Activated CD8-positive, alpha-beta T cell treated with anti-CD3 and anti-CD28 coated beads for 36 hours (primary cell): ENCODE results near the gene SRXN1. TPM values are rescaled to one million over a fixed set of nuclear protein-coding genes. Genes with fewer than 3 reads are reported as not detected.

Experiments
- ATAC-seq: fragments of 200-7000 bp; cut with Tn5 transposase; one replicate; pipeline ENCODE4 v1.10.0; 2021; ENCODE audit warnings: mild to moderate bottlenecking, moderate library complexity
- CTCF ChIA-PET: fragments of 350-600 bp; sonication (Branson Sonifier 250); formaldehyde crosslinking; loops from one replicate; lab custom pipeline; 2021; ENCODE audit warnings: antibody characterized with exemption; lab: Charles Lee
- POLR2A ChIA-PET: fragments of 350-600 bp; sonication (Branson Sonifier 250); formaldehyde crosslinking; loops from one replicate; lab custom pipeline; 2021; ENCODE audit warnings: antibody characterized with exemption; lab: Charles Lee
- DNase-seq: peaks from one replicate; pipeline ENCODE4 v3.0.0-alpha.2; 2020
- H3K27ac Mint-ChIP-seq: one replicate; pipeline ENCODE4 v1.8.0; 2021; ENCODE audit warnings: mild to moderate bottlenecking, mixed read lengths
- H3K27me3 Mint-ChIP-seq: one replicate; pipeline ENCODE4 v1.8.0; 2021; ENCODE audit warnings: mixed read lengths
- H3K36me3 Mint-ChIP-seq: one replicate; pipeline ENCODE4 v1.8.0; 2021; ENCODE audit warnings: low read depth, mixed read lengths
- H3K4me1 Mint-ChIP-seq: one replicate; pipeline ENCODE4 v1.8.0; 2021; ENCODE audit warnings: low read depth, mixed read lengths
- H3K4me3 Mint-ChIP-seq: one replicate; pipeline ENCODE4 v1.8.0; 2021; ENCODE audit warnings: mild to moderate bottlenecking, moderate library complexity, mixed read lengths
- H3K9me3 Mint-ChIP-seq: one replicate; pipeline ENCODE4 v1.8.0; 2021; ENCODE audit warnings: mixed read lengths
- intact Hi-C: fragments of 100-400 bp; cut with micrococcal nuclease; formaldehyde crosslinking; loops from one replicate; pipeline ENCODE4 v1.10.0; 2022
- total RNA-seq, 2 experiments: library from RNA; stranded (reverse); gene quantifications; one replicate each; pipeline ENCODE4 v1.2.3, GENCODE V29; 2021
- TF ChIP-seq, protein P1 (sequence below): fragments of 200-600 bp; IDR thresholded peaks from one replicate; pipeline ENCODE4 v1.8.0; 2022; ENCODE audit warnings: antibody characterized with exemption, mild to moderate bottlenecking

The SRXN1 gene
- 1 to 10 TPM; 9.4 to 9.8 TPM for total RNA-seq

DNA sequence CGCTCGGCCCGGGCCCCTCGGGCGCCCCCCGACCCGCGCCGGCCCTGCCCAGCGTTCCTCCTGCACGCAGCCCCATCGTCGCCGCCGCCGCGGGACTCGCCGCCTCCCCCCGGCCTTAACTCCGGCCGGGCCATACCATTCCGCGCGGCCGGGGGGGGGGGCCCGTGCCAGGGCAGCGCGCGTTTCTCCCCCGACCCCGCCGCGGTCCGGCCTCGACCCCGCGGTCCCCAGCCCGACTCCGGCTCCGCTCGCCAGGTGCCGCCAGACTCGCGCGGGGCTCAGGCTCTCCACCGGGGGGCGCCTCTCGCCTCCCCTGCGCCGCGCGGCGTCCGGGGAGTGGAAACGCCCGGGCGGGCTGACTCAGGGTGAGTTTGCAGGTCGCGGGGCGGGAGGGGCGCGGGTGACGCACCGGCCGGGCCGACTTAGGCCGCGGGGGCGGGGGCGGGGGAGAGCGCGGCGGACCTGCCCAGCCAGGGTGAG lies at the start of gene SRXN1:
TSS of gene SRXN1 (minus strand) at position 91 of the 480 bp plus-strand sequence. CDS start at position 76, 15 bp downstream.
- Mint-ChIP-seq H3K4me1 (peaks cover 18% of the 10 kb centered on the region), H3K4me3 (peak within 1 kb of the TSS; percentile 77), H3K27me3 (peaks cover 10% of the 10 kb centered on the region), H3K27ac (peak within 1 kb of the TSS; percentile 79), H3K36me3 (peaks cover 13% of the 10 kb centered on the region), H3K9me3 (no peaks in the 10 kb centered on the region)
- CTCF ChIA-PET, result interaction anchor here (1.2 to 3.9 kb wide), 2 partner anchors 14 to 15 kb away, joined by 3 to 17 read pairs; no protein-coding TSS in a partner anchor
- DNase-seq, result peak; percentile 89
- POLR2A ChIA-PET, result no interaction called here
- TF ChIP-seq, protein P1, sequence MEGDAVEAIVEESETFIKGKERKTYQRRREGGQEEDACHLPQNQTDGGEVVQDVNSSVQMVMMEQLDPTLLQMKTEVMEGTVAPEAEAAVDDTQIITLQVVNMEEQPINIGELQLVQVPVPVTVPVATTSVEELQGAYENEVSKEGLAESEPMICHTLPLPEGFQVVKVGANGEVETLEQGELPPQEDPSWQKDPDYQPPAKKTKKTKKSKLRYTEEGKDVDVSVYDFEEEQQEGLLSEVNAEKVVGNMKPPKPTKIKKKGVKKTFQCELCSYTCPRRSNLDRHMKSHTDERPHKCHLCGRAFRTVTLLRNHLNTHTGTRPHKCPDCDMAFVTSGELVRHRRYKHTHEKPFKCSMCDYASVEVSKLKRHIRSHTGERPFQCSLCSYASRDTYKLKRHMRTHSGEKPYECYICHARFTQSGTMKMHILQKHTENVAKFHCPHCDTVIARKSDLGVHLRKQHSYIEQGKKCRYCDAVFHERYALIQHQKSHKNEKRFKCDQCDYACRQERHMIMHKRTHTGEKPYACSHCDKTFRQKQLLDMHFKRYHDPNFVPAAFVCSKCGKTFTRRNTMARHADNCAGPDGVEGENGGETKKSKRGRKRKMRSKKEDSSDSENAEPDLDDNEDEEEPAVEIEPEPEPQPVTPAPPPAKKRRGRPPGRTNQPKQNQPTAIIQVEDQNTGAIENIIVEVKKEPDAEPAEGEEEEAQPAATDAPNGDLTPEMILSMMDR, result peak; percentile 62
- intact Hi-C loops, result no loop called here
- ATAC-seq, result peak; percentile 93

DNA sequence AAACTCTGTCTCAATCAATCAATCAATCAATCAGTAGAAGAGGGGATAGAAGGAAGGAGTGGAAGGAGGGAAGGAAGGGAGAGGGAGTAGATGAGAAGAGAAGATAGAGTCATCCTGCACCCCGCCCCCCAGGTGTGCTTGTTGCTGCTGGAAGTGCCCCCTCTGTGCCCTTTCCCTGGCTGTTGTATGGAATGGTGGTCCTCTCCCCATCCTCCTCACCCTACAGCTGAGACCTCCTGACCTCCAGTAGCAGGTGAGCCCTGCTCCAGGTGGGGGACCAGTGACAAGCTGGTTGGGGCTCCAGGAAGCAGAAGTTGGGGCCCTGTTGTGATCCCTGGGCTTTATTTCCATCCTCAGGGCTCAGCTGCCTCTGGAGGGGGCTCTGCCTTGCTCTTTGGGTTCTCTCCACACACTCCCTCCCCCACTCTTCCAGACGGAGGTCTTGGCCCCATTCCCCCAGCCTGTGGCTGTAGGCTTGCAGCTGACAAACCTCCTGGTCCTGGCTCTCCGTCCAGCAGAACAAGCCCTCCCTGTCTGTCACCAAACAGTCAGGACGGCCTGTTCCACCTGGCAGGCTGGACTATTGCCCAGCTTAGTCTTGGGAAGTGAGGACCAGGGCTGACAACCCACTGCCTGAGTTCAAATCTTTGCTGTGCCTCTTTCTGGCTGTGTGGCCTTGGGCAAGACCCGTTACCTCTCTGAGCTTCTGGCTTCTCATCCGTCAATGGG lies 48.6 kb upstream of the SRXN1 start:
- POLR2A ChIA-PET, result no interaction called here
- CTCF ChIA-PET, result no interaction called here

DNA sequence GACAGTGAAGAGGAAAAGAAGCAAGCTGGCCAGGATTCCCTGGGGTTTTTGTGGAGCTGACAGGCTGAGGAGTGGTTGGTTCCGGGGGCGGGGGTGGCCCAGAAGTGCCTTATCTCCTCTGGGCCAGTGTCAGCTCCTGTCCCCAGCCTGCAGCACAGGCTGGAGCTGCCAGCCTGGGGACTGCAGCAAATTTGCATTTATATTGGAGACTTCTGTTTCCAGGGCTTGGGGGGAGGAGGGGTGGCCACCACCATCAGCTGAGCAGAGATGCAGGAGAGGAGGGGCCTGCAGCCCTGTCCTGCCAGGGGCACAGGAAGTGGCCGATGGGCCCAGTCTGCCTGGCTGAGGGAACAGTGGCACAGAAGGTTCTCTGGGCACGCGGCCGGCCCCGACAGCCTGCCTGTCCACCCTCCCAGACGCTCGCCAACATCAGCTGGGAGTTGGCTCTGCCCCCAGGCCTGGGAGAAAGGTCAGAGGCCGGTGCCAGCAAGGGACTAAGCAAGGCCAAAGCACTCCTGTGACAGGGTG lies 46.9 kb upstream of the SRXN1 start:
- CTCF ChIA-PET, result interaction anchor here (0.6 to 0.8 kb wide), 2 partner anchors 22 to 33 kb away, joined by 3 read pairs; no protein-coding TSS in a partner anchor
- DNase-seq (no peak), ATAC-seq (no peak)
- H3K4me3 Mint-ChIP-seq, result no peak overlapping the region
- intact Hi-C loops, result no loop called here
- H3K27me3 Mint-ChIP-seq, result no peaks in the 10 kb centered on the region
- TF ChIP-seq, protein P1, result no peak
- no peaks in the 10 kb centered on the region for H3K9me3 Mint-ChIP-seq
- POLR2A ChIA-PET, result no interaction called here
- H3K36me3 Mint-ChIP-seq, result no peaks in the 10 kb centered on the region
- H3K4me1 Mint-ChIP-seq, result no peaks in the 10 kb centered on the region
- no peak overlapping the region for H3K27ac Mint-ChIP-seq

More for the DNA sequence above, 48.6 kb upstream of the SRXN1 start:
- Mint-ChIP-seq H3K27ac (no peak overlapping the region), H3K9me3 (no peaks in the 10 kb centered on the region), H3K4me1 (no peaks in the 10 kb centered on the region), H3K4me3 (no peak overlapping the region), H3K36me3 (no peaks in the 10 kb centered on the region), H3K27me3 (peaks cover 3% of the 10 kb centered on the region)
- intact Hi-C loops, result no loop called here
- TF ChIP-seq, protein P1, result no peak
- DNase-seq (no peak), ATAC-seq (no peak)

DNA sequence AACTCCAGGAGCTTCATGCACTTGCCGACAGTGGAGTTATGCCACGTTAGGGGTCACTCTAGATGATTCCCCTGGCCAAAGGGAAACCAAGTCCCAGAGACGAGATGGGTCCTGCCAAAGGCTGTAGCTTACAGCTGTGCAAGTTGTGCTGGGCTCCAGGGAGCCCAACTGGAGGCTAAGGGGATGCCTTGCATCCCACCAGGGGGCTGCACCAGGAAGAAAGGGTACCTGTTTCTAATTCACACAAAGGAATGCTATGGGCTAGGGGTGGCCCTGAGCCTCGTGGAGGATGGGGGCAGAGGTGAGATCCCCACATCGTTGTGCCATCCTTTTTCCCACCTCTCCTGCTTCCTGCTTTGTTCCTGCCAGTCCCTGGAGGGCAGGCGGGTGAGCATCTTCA lies 46.3 kb upstream of the SRXN1 start:
- Mint-ChIP-seq H3K9me3 (no peaks in the 10 kb centered on the region), H3K27me3 (peaks cover under 1% of the 10 kb centered on the region), H3K4me1 (no peaks in the 10 kb centered on the region), H3K4me3 (no peak overlapping the region), H3K36me3 (no peaks in the 10 kb centered on the region), H3K27ac (no peak overlapping the region)
- ATAC-seq (no peak), DNase-seq (no peak)
- CTCF ChIA-PET, result no interaction called here
- intact Hi-C loops, result no loop called here
- TF ChIP-seq, protein P1, result no peak
- POLR2A ChIA-PET, result no interaction called here

DNA sequence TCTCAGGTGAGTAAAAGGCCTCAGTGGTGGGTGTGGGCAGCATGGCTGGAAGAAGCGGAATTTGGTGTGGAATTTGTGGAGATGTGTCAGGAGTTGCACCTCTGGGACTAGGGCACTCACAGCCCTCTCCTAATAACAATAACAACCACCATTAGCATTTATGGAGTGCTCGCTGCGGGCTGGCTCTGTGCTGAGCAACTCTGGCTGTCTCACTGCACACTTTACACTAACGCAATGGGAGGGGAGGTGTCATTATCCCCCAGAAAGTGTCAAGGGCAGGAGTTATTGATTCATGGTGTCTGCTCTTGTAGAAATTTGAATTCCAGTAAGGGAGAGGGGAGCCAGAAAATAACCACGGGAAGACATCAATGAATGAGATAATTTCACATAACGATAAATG lies 45.3 kb upstream of the SRXN1 start:
- no peaks in the 10 kb centered on the region for H3K36me3 Mint-ChIP-seq
- H3K27ac Mint-ChIP-seq, result no peak overlapping the region
- H3K4me3 Mint-ChIP-seq, result no peak overlapping the region
- no peaks in the 10 kb centered on the region for H3K4me1 Mint-ChIP-seq
- ATAC-seq (no peak), DNase-seq (no peak)
- TF ChIP-seq, protein P1, result no peak
- peaks cover 3% of the 10 kb centered on the region for H3K27me3 Mint-ChIP-seq
- intact Hi-C loops, result no loop called here
- H3K9me3 Mint-ChIP-seq, result no peaks in the 10 kb centered on the region
- ChIA-PET POLR2A (no interaction called here), CTCF (no interaction called here)
